Smooth muscle cell (in vitro differentiated cells): ENCODE measurements around the gene SKI. TPM values are rescaled to one million over a fixed set of nuclear protein-coding genes. Genes with fewer than 3 reads are reported as not detected.

Experiments used
- DNase-seq: peaks from one replicate; lab custom pipeline; 2025; ENCODE audit not compliant: unreplicated experiment; lab: John Stamatoyannopoulos, UW
- H2AFZ ChIP-seq: fragments of 200-600 bp; sonication (generic); 2 replicates; pipeline ENCODE4 v1.6.0; 2016; ENCODE audit warnings: antibody characterized with exemption, low read depth, mild to moderate bottlenecking
- H3F3A ChIP-seq: fragments of 200-600 bp; sonication (generic); 2 replicates; pipeline ENCODE4 v1.6.0; 2017; ENCODE audit warnings: antibody characterized with exemption, low read depth
- H3K27ac ChIP-seq: fragments of 200-600 bp; sonication (generic); 2 replicates; pipeline ENCODE4 v1.5.1; 2016; ENCODE audit warnings: low read depth, mild to moderate bottlenecking
- H3K27me3 ChIP-seq: fragments of 200-600 bp; sonication (generic); 2 replicates; pipeline ENCODE4 v1.6.1; 2016; ENCODE audit warnings: low read depth, mild to moderate bottlenecking
- H3K36me3 ChIP-seq: fragments of 200-600 bp; sonication (generic); 2 replicates; pipeline ENCODE4 v1.5.1; 2016; ENCODE audit warnings: low read depth
- H3K4me1 ChIP-seq: fragments of 200-600 bp; sonication (generic); 2 replicates; pipeline ENCODE4 v1.5.1; 2016; ENCODE audit warnings: low read depth
- H3K4me2 ChIP-seq: fragments of 200-600 bp; sonication (generic); 2 replicates; pipeline ENCODE4 v1.6.0; 2016; ENCODE audit warnings: mild to moderate bottlenecking
- H3K4me3 ChIP-seq: fragments of 200-600 bp; sonication (generic); 2 replicates; pipeline ENCODE4 v1.5.1; 2016; ENCODE audit warnings: mild to moderate bottlenecking
- H3K79me2 ChIP-seq: fragments of 200-600 bp; sonication (generic); 2 replicates; pipeline ENCODE4 v1.6.0; 2016; ENCODE audit warnings: low read depth, mild to moderate bottlenecking
- H3K9ac ChIP-seq: fragments of 200-600 bp; sonication (generic); 2 replicates; pipeline ENCODE4 v1.6.0; 2016; ENCODE audit warnings: low read depth
- H3K9me3 ChIP-seq: fragments of 200-600 bp; sonication (generic); replicated peaks from 2 replicates; pipeline ENCODE4 v1.5.1; 2016; ENCODE audit warnings: low read depth
- H4K20me1 ChIP-seq: fragments of 200-600 bp; sonication (generic); 2 replicates; pipeline ENCODE4 v1.6.0; 2016; ENCODE audit warnings: low read depth
- WGBS: methylation state at CpG from one replicate; pipeline ENCODE4 v1.1.7; 2016; ENCODE audit warnings: low lambda C conversion rate; 5-methylcytosine and 5-hydroxymethylcytosine counted together
- polyA plus RNA-seq: library from polyadenylated mRNA; unstranded; fragments of >200 nt; fragmentation: Nextera tagmentation; extraction: Ambion mirVana; gene quantifications from 2 replicates; pipeline ENCODE4 v1.2.1, GENCODE V29; 2016
- total RNA-seq: library from RNA; depleted of rRNA; stranded (reverse); fragments of >200 nt; gene quantifications from 2 replicates; pipeline ENCODE4 v1.2.3, GENCODE V29; 2014
- TF ChIP-seq, protein P1 (sequence below): fragments of 200-600 bp; sonication (generic); IDR thresholded peaks from 2 replicates; pipeline ENCODE4 v1.5.1; 2017; ENCODE audit warnings: borderline replicate concordance, mild to moderate bottlenecking, antibody characterized with exemption; ENCODE audit not compliant: insufficient read depth, poor library complexity, severe bottlenecking

The SKI gene
- total and polyA plus RNA-seq, 2 experiments from 2014 or later, result 4.2 to 19.6 TPM

DNA sequence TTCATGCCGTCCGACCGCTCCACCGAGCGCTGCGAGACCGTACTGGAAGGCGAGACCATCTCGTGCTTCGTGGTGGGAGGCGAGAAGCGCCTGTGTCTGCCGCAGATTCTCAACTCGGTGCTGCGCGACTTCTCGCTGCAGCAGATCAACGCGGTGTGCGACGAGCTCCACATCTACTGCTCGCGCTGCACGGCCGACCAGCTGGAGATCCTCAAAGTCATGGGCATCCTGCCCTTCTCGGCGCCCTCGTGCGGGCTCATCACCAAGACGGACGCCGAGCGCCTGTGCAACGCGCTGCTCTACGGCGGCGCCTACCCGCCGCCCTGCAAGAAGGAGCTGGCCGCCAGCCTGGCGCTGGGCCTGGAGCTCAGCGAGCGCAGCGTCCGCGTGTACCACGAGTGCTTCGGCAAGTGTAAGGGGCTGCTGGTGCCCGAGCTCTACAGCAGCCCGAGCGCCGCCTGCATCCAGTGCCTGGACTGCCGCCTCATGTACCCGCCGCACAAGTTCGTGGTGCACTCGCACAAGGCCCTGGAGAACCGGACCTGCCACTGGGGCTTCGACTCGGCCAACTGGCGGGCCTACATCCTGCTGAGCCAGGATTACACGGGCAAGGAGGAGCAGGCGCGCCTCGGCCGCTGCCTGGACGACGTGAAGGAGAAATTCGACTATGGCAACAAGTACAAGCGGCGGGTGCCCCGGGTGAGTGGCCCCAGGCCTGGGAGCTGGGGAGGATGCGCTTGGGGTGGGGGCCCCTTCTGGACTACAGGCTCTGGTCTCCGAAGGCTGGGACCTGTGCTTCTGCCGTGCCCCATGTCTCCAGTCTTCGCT, 1.1 kb downstream of the SKI start:
- Histone ChIP-seq H3K4me3 (peak overlapping the region; percentile 74), H2AFZ (no peak overlapping the region), H3K27me3 (no peaks in the 10 kb centered on the region), H3K9ac (peak overlapping the region; percentile 72), H4K20me1 (peaks cover 57% of the 10 kb centered on the region), H3K27ac (peak overlapping the region; percentile 80), H3K4me2 (peak overlapping the region; percentile 98), H3K4me1 (peaks cover 48% of the 10 kb centered on the region), H3K9me3 (no peaks in the 10 kb centered on the region), H3F3A (peaks cover 8% of the 10 kb centered on the region), H3K79me2 (peaks cover 57% of the 10 kb centered on the region), H3K36me3 (no peaks in the 10 kb centered on the region)
- under 1% methylated on average over 77 of the region's 77 CpGs for WGBS
- no peak for DNase-seq
- TF ChIP-seq, protein P1, sequence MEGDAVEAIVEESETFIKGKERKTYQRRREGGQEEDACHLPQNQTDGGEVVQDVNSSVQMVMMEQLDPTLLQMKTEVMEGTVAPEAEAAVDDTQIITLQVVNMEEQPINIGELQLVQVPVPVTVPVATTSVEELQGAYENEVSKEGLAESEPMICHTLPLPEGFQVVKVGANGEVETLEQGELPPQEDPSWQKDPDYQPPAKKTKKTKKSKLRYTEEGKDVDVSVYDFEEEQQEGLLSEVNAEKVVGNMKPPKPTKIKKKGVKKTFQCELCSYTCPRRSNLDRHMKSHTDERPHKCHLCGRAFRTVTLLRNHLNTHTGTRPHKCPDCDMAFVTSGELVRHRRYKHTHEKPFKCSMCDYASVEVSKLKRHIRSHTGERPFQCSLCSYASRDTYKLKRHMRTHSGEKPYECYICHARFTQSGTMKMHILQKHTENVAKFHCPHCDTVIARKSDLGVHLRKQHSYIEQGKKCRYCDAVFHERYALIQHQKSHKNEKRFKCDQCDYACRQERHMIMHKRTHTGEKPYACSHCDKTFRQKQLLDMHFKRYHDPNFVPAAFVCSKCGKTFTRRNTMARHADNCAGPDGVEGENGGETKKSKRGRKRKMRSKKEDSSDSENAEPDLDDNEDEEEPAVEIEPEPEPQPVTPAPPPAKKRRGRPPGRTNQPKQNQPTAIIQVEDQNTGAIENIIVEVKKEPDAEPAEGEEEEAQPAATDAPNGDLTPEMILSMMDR, result no peak

DNA sequence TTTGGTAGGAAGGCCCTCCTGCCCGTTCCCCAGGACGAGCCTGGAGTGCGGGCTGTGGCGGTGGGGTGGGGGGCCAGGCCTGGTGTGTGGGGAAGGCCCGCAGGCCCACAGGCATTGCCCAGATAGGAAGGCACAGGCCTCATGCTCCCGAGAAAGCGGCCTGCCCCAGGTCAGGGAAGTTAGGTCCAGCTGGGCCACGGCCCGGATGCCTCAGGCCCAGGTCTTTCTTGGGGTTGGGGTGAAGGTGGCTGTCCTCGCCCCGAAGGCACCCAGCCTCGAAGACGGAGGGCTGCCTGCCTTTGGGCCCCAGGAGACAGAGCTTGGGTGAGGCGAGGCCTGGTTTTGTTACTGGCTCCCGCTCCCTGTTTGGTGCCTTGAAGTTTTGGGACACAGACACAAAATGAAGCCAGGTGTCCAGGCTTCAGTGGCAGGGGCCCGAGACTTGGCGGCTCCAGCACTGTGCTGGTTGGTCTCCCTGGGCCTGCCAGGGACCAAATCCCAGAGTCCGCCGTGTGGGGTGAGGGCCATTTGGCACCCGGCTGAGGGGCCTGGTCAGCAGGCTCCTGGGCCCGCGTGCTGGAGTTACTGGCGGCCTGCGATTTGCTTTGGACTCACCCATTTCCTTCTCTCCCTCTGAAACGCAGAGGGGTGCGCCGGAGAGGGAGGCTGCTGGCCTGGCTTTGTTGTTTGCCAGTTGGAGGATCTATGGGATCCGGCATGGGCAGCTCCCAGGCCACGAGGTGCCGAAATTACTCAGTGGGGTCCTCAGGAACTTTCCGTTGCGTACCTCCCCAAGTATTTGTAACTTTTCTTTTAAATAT, 2.0 kb downstream of the SKI start:
- Histone ChIP-seq H3K9me3 (no peaks in the 10 kb centered on the region), H3K27ac (peak overlapping the region; percentile 80), H3K4me1 (peaks cover 51% of the 10 kb centered on the region), H3K79me2 (peaks cover 65% of the 10 kb centered on the region), H2AFZ (no peak overlapping the region), H3K4me3 (peak overlapping the region; percentile 74), H3K36me3 (no peaks in the 10 kb centered on the region), H3K9ac (peak overlapping the region; percentile 72), H3K4me2 (peak overlapping the region; percentile 98), H4K20me1 (peaks cover 66% of the 10 kb centered on the region), H3F3A (peaks cover 8% of the 10 kb centered on the region), H3K27me3 (no peaks in the 10 kb centered on the region)
- TF ChIP-seq, protein P1, result no peak
- no peak for DNase-seq
- 10% methylated on average over 32 of the region's 32 CpGs for WGBS

DNA sequence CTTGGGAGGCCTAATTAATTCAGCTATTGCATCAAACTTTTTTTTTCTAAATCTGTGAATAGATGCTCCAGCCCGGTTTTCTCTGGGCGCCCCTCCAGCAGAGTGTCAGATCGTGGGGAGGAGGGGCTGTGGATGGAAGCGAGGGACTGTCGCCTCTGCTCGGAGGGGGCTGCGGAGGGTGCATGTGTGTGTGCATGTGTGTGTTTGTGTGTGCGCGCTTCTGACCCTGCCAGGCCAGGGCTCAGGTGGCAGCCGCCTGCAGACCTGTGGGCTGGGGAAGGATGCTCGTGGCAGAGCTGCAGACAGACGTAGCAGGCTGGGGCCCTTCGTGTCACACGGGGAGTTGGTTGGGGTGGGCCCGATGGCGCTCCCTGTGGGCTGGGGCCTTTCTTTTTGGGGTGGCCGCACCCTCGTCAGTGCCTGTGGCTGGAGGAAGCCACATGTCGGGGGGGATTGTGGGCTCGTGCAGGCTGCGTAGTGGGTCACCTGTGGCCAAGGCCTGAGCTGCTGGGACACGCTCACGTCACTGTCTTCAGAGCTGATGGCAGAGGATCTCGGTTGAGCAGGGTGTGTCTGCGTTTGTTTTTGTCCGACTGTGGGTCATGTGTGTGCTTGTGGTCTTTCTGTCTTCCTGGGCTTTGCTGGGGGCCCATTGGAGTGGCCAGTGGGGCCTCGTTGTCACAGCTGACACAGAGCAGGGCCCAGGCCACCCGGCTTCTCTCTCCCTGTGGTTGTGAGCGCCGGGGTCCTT, 2.8 kb downstream of the SKI start:
- Histone ChIP-seq H3K9ac (peak overlapping the region; percentile 72), H3K36me3 (no peaks in the 10 kb centered on the region), H3F3A (peaks cover 8% of the 10 kb centered on the region), H3K4me3 (peak overlapping the region; percentile 74), H2AFZ (no peak overlapping the region), H3K79me2 (peaks cover 74% of the 10 kb centered on the region), H3K4me2 (peak overlapping the region; percentile 98), H4K20me1 (peaks cover 74% of the 10 kb centered on the region), H3K9me3 (no peaks in the 10 kb centered on the region), H3K27ac (peak overlapping the region; percentile 80), H3K4me1 (peaks cover 55% of the 10 kb centered on the region), H3K27me3 (no peaks in the 10 kb centered on the region)
- TF ChIP-seq, protein P1, result no peak
- no peak for DNase-seq
- 23% methylated on average over 30 of the region's 30 CpGs for WGBS
